ENCODE measurements around the gene KLRC4. TPM values are rescaled to one million over a fixed set of nuclear protein-coding genes. Genes with fewer than 3 reads are reported as not detected.

Gene KLRC4
- total and polyA plus RNA-seq, 2 donors from 2014 or later: 1.4 TPM; not detected in 1

GRCh38 chr12:10362828-10363657 is 46.5 kb downstream of the KLRC4 start:
- Histone ChIP-seq H3K27me3 (ENCODE audit: control insufficient read depth, insufficient read depth, low read length) (no peaks in the 10 kb centered on the region), H3K4me3 (ENCODE audit: low read length in 3 of 3) (peak overlapping the region; percentile 39 to 95 (median 91)), H3K9me3 (ENCODE audit: control insufficient read depth in 2 of 3, insufficient read depth in 1 of 3, low read length in 3 of 3) (no peaks in the 10 kb centered on the region), H3K27ac (ENCODE audit: low read depth in 2 of 2, low read length in 2 of 2) (peak overlapping the region; percentile 97 to 99), H3K36me3 (ENCODE audit: control insufficient read depth in 2 of 3, insufficient read depth in 3 of 3, low read length in 3 of 3) (no peaks in the 10 kb centered on the region), H3K4me1 (ENCODE audit: control insufficient read depth in 2 of 3, insufficient read depth in 2 of 3, low read depth in 1 of 3, low read length in 3 of 3) (peaks cover 5 to 18% (median 16%) of the 10 kb centered on the region in 3 donors), H3K9ac (ENCODE audit: low read length in 3 of 3) (peak overlapping the region in 2 of 3 donors; percentile 94 to 99)
- FAIRE-seq (no peak), DNase-seq (peak in 4 of 5 donors; percentile 46 to 80 (median 64))
- no peak for TF ChIP-seq CTCF (IDR thresholded peaks at IDR 0.05; ENCODE audit: borderline replicate concordance, extremely low read depth, insufficient read depth)
- intact Hi-C loops (cut with DNase I): no loop called here

- no peak for TF ChIP-seq CTCF (IDR thresholded peaks at IDR 0.05; ENCODE audit: borderline replicate concordance, extremely low read depth, insufficient read depth)
- FAIRE-seq (no peak), DNase-seq (peak in 1 of 5 donors; percentile 19)
- intact Hi-C loops (cut with DNase I): no loop called here
- Histone ChIP-seq H3K27ac (ENCODE audit: low read depth in 2 of 2, low read length in 2 of 2) (peak overlapping the region in 1 of 2 donors; percentile 99), H3K27me3 (ENCODE audit: control insufficient read depth, insufficient read depth, low read length) (no peaks in the 10 kb centered on the region), H3K9me3 (ENCODE audit: control insufficient read depth in 2 of 3, insufficient read depth in 1 of 3, low read length in 3 of 3) (no peaks in the 10 kb centered on the region), H3K36me3 (ENCODE audit: control insufficient read depth in 2 of 3, insufficient read depth in 3 of 3, low read length in 3 of 3) (no peaks in the 10 kb centered on the region), H3K9ac (ENCODE audit: low read length in 3 of 3) (peak overlapping the region in 1 of 3 donors; percentile 99), H3K4me3 (ENCODE audit: low read length in 3 of 3) (peak overlapping the region in 2 of 3 donors; percentile 3 to 95), H3K4me1 (ENCODE audit: control insufficient read depth in 2 of 3, insufficient read depth in 2 of 3, low read depth in 1 of 3, low read length in 3 of 3) (peaks cover 5 to 18% (median 16%) of the 10 kb centered on the region in 3 donors)
These were observed 47.2 kb downstream of the KLRC4 start for GRCh38 chr12:10362325-10362724.

GRCh38 chr12:10361622-10362021 is 47.9 kb downstream of the KLRC4 start:
- Histone ChIP-seq H3K9ac (ENCODE audit: low read length in 3 of 3) (no peak overlapping the region), H3K36me3 (ENCODE audit: control insufficient read depth in 2 of 3, insufficient read depth in 3 of 3, low read length in 3 of 3) (no peaks in the 10 kb centered on the region), H3K9me3 (ENCODE audit: control insufficient read depth in 2 of 3, insufficient read depth in 1 of 3, low read length in 3 of 3) (no peaks in the 10 kb centered on the region), H3K27me3 (ENCODE audit: control insufficient read depth, insufficient read depth, low read length) (no peaks in the 10 kb centered on the region), H3K4me3 (ENCODE audit: low read length in 3 of 3) (no peak overlapping the region), H3K27ac (ENCODE audit: low read depth in 2 of 2, low read length in 2 of 2) (no peak overlapping the region), H3K4me1 (ENCODE audit: control insufficient read depth in 2 of 3, insufficient read depth in 2 of 3, low read depth in 1 of 3, low read length in 3 of 3) (peaks cover 5 to 17% (median 14%) of the 10 kb centered on the region in 3 donors)
- intact Hi-C loops (cut with DNase I): no loop called here
- FAIRE-seq: no peak
- no peak for TF ChIP-seq CTCF (IDR thresholded peaks at IDR 0.05; ENCODE audit: borderline replicate concordance, extremely low read depth, insufficient read depth)
- peak in 2 of 5 donors; percentile 46 to 61 for DNase-seq
